Measurements from ENCODE around the gene P2RX6.

Gene P2RX6

GRCh38 chr22:20997536-20998257 is 17.3 kb upstream of the P2RX6 start:
- TF ChIP-seq, protein P1, sequence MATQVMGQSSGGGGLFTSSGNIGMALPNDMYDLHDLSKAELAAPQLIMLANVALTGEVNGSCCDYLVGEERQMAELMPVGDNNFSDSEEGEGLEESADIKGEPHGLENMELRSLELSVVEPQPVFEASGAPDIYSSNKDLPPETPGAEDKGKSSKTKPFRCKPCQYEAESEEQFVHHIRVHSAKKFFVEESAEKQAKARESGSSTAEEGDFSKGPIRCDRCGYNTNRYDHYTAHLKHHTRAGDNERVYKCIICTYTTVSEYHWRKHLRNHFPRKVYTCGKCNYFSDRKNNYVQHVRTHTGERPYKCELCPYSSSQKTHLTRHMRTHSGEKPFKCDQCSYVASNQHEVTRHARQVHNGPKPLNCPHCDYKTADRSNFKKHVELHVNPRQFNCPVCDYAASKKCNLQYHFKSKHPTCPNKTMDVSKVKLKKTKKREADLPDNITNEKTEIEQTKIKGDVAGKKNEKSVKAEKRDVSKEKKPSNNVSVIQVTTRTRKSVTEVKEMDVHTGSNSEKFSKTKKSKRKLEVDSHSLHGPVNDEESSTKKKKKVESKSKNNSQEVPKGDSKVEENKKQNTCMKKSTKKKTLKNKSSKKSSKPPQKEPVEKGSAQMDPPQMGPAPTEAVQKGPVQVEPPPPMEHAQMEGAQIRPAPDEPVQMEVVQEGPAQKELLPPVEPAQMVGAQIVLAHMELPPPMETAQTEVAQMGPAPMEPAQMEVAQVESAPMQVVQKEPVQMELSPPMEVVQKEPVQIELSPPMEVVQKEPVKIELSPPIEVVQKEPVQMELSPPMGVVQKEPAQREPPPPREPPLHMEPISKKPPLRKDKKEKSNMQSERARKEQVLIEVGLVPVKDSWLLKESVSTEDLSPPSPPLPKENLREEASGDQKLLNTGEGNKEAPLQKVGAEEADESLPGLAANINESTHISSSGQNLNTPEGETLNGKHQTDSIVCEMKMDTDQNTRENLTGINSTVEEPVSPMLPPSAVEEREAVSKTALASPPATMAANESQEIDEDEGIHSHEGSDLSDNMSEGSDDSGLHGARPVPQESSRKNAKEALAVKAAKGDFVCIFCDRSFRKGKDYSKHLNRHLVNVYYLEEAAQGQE (IDR thresholded peaks at IDR 0.05; ENCODE audit: insufficient read depth in 1 of 2, low read depth in 2 of 2, low read length in 2 of 2) = no peak
- TF ChIP-seq SIN3A (IDR thresholded peaks at IDR 0.05; ENCODE audit: borderline replicate concordance, insufficient read depth, low read length) (no peak), TAF1 (IDR thresholded peaks at IDR 0.05; ENCODE audit: borderline replicate concordance, insufficient read depth, low read length) (no peak), FOXP2 (optimal IDR thresholded peaks at IDR 0.05; ENCODE audit: borderline replicate concordance, extremely low read depth, extremely low read length, insufficient read depth) (no peak), POLR2AphosphoS5 (IDR thresholded peaks at IDR 0.05; ENCODE audit: low read depth, low read length) (no peak)

DNA sequence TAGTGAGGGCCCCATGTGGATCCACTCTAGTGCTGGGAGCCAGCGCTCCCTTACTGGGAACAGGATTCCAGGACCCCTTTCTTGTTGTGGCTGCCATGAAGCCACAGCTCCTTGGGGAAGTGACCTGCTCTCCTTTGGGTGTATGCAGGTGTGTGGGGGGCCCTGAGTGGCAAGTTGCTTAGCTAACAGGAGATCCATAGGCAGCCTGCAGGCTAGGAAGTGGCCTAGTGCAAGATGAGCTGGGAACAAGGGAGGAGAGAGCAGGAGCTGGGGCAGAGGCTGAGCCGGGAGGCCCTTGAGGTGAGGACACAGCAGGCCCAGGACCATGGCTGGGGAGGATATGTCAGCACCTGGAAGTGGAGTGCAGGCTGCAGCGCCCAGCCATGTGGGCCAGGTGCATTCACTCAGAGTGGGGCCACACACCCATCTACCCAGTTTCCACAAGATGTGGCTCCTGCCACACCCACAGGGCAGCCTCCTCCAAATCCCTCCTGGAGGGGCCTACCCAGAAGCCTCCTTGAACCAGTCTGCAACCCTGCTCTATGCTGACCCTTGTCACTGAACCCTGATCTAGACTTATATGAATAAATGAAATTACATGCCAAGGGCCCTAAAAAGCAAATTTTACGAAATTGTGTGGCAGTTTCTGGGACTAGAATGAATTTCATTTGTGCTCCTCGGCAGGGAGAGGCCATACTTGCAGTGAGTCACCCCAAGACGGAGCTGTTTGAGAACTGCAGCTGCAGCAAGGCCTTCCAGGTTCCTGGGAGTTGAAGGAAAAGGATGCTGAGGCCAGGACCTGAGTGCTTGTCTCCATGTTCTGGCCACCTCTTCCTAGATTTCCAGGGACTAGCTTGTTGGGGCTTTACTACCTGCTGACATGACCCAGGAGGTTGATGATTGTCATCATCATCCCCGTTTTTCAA is 16.3 kb upstream of the P2RX6 start:
- TF ChIP-seq SIN3A (IDR thresholded peaks at IDR 0.05; ENCODE audit: borderline replicate concordance, insufficient read depth, low read length) = no peak
- peak; percentile 53 for TF ChIP-seq POLR2AphosphoS5 (IDR thresholded peaks at IDR 0.05; ENCODE audit: low read depth, low read length)

DNA sequence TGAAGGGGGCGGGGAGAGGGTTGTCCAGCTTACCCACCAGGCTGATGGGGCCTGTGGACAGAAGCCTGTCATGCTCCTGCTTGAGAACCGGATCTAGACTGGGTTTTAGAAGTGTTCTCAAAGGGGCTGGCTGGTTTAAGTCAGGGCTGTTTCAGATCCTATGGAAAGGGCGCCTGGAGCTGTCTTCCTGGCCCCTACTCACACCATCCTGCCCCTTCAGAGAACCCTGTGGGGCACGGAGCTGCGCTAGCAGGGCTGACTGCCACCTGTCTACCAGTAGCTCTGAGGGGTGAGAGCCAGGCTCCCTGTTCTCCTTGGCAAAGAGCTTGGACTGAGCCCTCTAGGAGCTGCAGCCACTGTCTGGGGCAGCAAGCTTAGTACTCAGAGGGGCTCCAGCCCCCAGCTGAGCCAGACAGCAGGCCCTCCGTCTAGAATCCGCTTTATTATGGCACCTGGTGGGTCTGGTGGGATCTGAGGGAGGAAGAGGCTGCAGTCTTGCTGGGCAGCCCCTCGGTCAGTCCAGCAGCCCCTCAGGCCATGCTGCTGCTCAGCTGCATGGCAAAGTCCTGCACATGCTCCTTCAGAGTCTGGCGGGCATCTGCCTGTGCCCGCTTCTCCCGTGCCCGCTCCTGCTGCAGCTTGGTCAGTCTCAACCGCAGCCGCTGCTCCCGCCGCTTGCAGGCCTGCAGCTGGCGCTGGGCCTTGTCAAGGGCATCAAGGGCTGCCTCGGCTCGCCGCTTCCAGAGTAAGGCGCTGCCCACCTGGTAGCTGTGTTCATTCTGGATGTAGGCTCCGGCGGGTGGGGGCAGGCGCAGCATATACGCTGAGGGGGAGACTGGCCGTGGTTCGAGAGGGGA is 15.4 kb upstream of the P2RX6 start:
- TF ChIP-seq TAF1 (IDR thresholded peaks at IDR 0.05; ENCODE audit: borderline replicate concordance, insufficient read depth, low read length) (no peak), POLR2AphosphoS5 (IDR thresholded peaks at IDR 0.05; ENCODE audit: low read depth, low read length) (no peak), SIN3A (IDR thresholded peaks at IDR 0.05; ENCODE audit: borderline replicate concordance, insufficient read depth, low read length) (no peak), FOXP2 (optimal IDR thresholded peaks at IDR 0.05; ENCODE audit: borderline replicate concordance, extremely low read depth, extremely low read length, insufficient read depth) (no peak)
- TF ChIP-seq, protein P1 (IDR thresholded peaks at IDR 0.05; ENCODE audit: insufficient read depth in 1 of 2, low read depth in 2 of 2, low read length in 2 of 2) = no peak

DNA sequence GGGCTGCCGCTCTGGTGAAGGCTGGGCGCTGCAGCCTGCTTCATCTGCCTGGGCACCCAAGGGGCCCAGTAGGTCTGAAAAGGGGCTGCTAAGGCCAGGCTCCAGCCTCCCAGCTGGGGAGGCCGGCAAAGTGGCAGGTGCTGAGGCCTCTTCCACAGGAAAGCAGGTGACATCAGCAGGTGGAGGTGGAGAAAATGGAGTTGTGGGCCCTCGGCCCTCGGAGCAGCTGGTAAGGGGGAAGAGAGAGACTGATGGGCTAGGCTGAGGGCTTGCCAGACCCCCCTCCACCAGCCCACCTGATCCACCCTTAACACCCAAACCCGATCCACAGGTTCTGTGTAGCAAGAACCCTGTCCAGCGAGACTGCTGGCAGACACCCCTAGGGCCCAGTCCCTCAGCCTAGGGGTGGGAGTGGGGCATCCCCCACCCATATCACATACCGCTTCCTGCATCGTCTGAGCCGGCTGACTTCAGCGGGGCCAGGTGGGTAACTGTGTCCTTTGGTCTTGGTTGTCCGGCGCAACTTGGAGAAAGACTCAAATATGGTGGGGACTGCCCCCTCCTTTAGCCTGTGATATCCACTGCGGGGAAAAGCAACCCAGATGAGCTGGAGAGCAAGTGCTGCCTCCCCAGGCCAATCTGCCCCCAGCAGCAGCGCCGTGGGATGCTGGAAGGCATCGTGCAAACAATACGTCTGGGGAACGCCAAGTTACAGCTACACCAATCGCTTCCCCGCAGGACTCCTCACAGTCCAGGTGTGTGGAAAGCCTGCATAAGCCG is 14.6 kb upstream of the P2RX6 start:
- TF ChIP-seq POLR2AphosphoS5 (IDR thresholded peaks at IDR 0.05; ENCODE audit: low read depth, low read length) = 0 out of 2 replicates have a peak, but pooled peaks have one; percentile 37
- no peak for TF ChIP-seq FOXP2 (optimal IDR thresholded peaks at IDR 0.05; ENCODE audit: borderline replicate concordance, extremely low read depth, extremely low read length, insufficient read depth)

GRCh38 chr22:21000987-21001600 is 13.9 kb upstream of the P2RX6 start:
- TF ChIP-seq TAF1 (IDR thresholded peaks at IDR 0.05; ENCODE audit: borderline replicate concordance, insufficient read depth, low read length) = no peak
- TF ChIP-seq, protein P1 (IDR thresholded peaks at IDR 0.05; ENCODE audit: insufficient read depth in 1 of 2, low read depth in 2 of 2, low read length in 2 of 2) = no peak
- no peak for TF ChIP-seq SIN3A (IDR thresholded peaks at IDR 0.05; ENCODE audit: borderline replicate concordance, insufficient read depth, low read length)
- no peak for TF ChIP-seq FOXP2 (optimal IDR thresholded peaks at IDR 0.05; ENCODE audit: borderline replicate concordance, extremely low read depth, extremely low read length, insufficient read depth)
- TF ChIP-seq POLR2AphosphoS5 (IDR thresholded peaks at IDR 0.05; ENCODE audit: low read depth, low read length) = no peak
